Measurements from ENCODE around the gene GSTA1.
"Not testable (repeated sequence)": the region's sequence is repeated elsewhere in the genome, so short reads cannot be mapped to it uniquely, and the experiment has no call there.

The GSTA1 gene

DNA sequence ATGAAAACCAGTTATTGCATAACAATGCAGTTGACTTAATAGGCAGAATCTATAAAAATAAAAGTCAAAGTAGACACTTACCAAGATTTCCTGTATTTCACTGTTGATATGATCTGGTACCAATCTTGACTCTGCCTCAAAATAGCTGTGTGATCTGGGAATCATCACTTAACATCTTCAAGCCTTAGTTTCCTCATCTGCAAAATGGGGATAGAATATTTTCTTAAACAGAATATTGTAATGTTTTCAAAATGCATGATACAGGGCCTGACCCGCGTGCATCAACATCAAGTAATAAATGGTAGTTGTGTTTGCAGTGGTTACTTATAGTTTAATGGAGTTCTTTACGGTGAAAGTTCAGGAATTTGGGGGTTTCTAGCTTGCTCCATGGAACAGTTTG is 10.9 kb upstream of the GSTA1 start:
- intact Hi-C loops (cut with DNase I); DNase-seq: not testable (repeated sequence)

DNA sequence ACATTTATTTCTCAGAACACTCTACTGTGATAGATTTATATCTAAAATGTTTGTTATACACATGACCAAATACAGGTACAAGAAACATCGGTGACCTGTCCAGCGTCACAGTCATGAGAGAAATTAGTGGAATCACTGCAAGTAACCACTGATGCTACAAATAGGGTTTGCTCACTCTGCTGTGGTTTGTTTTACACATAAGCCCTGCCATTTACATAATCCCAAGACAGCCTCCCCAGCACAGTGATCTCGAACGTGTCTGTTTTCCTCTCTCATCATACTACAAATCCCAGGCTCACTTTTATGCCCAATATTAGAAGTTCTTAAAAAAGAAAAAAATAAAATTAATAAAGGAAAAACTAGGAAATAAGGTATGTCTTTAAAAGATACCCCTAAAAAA is 6.2 kb upstream of the GSTA1 start:
- DNase-seq; intact Hi-C loops (cut with DNase I): not testable (repeated sequence)

DNA sequence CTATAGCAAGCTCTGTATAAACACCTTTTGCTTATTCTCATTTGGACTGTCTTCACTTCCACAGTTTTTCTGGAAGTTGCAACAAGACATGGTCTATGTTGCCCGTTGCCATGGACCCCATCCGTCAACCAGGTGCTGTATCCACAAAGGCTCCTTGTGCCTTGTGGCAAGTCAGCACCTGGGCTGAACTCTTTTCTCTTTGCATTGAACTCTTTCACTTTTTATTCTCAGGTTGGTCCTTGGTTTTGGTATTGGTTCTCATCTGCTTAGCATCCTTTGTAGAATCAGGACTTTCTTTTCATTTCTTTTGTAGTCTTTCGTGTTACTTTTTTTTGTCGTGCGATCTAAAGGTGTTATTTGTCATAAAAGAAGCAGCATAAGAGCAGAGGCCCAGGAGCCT is 5.0 kb upstream of the GSTA1 start:
- no peak for DNase-seq
- intact Hi-C loops (cut with DNase I): no loop called here

DNA sequence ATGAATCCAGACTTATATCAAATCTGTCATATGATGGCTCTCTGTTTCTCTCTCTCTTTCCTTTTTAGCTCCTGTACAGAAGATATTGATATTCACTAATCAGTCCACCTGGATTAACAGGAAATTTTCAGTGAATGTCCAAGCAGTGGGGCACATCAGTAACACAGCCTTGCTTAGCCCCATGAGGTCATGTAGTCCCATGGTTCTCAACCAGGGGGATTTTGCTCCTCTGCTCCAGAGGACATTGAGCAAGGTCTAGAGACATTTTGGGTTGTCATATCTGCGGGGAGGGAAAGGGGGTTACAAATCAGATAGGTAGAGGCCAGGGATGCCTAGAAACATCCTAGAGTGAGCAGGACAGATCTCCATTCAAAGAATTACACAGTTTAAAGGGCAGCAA is 810 bp downstream of the GSTA1 start:
- DNase-seq: no peak
- intact Hi-C loops (cut with DNase I): no loop called here

DNA sequence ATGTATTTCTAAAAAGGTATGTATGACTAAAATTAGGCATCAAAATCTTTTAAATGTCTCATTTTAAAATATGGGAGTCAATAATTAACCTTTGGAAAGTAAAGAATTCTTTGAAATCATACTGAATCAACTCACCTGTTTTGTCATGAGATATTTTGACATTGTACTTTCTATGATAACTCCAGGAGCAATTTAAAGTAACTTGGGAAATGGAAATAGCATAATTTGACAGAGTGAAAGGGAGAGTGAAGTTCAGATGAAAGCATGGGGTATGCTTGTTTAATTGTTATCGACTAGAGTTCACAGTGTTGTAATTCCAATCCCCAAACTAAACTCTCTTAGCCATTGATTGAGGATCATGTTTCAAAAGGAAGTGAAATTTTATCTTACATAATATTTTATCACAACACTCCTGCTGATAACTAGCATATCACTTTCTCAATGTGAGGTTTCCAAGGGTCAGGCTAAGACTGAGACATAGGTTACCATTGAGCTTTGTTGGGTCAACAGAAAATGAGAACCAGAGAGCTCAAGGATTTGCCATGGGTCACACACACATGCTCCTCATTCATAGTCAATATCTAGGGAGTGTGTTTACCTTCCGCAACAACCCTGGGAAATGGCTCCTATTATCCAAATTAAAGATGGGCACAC is 2.3 kb downstream of the GSTA1 start:
- intact Hi-C loops (cut with DNase I): no loop called here
- DNase-seq: no peak

DNA sequence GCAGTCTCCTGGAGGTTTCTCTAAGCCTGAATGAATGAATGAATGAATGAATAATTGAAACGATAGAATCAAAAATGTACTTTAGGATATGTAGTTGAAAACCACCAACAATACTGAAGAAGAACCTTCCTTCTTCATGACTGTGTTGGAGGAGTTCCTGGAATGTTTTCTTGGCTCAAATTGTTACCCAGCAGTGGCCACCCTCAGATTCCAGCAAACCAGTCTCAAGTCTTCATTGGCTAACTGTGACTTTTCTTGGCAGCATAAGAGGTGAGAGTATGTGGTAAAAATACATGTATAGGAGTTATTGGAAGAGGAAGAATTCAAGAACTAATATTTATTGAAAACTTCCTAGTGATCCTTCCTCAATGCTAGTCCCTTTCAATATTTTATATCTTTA is 4.3 kb downstream of the GSTA1 start:
- intact Hi-C loops (cut with DNase I); DNase-seq: not testable (repeated sequence)

DNA sequence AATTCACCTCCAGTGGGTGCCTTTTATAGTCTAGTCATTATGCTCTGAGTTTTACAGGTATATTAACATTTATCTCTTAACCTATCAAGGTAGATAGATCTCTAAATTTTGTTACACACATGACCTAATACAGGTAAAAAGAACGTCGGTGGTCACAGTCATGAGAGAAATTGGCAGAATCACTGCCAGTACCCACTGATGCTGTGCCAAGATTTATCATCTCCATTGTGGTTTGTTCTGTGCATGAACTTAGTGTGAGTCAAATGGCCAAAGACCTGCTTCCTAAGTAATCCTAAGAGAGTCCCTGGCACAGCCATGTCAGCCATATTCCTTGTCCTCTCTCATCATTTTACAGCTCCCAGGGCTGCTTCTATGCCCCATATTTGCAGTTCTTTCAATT is 9.2 kb downstream of the GSTA1 start:
- DNase-seq; intact Hi-C loops (cut with DNase I): not testable (repeated sequence)

DNA sequence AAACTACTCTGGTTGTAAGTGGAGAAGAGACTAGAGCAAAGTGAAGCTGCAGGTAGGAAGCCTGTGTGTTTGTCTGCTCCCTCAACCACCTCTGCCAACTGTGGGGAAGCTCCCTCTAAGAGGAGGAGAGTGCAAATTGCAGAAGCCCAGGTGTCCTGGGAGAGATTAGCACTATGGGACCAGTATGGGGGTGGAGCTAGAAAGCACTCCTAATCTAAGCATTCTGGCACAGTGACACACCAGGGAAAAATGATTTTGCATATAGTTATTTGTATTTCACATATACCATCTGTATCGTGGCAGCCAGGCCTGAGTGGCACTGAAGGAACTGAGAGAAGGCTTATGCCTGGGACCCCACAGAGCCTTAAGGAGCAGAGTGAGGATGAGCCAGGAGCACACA is 12.8 kb downstream of the GSTA1 start:
- DNase-seq: no peak
- intact Hi-C loops (cut with DNase I): no loop called here

DNA sequence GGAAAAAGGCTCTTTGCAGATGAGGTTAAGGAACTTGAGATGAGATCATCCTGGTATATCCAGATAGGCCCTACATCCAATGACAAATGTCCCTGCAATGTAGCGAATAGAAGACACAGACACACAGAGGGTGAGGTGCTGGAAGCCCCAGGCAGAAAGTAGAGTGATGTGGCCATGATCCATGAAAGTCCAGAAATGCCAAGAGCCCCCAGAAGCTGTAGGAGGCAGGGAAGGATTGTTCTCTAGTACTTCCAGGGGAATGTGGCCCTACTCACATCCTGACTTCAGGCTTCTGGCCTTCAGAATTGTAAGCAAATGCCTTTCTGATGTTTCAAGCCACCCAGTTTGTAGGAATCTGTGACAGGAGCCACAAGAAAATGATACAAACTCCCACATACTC is 14.0 kb downstream of the GSTA1 start:
- intact Hi-C loops (cut with DNase I): loop anchor here (5.0 kb wide), 1 partner anchor 38 kb away; no protein-coding TSS in a partner anchor
- not testable (repeated sequence) for DNase-seq

DNA sequence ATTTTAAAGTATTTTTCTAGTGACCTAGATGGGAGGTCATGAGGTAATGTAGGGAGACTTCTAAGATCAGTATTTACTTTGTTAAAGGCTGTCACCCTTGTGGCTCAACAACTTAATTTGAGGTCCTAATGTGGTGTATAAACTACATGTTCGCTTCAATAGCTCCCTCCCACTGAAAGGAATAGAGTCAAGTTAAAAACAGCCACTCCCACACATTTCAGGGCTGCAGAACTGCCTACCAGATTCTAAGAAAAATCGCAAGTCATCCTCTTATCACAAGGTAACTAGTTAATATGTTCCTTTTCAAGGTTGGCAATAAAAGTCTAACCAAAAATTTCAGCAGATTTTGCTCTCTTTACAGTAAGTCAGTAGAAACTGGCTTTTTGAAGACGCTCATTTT is 15.1 kb downstream of the GSTA1 start:
- DNase-seq: no peak
- intact Hi-C loops (cut with DNase I): loop anchor here (5.0 kb wide), 1 partner anchor 39 kb away; no protein-coding TSS in a partner anchor

DNA sequence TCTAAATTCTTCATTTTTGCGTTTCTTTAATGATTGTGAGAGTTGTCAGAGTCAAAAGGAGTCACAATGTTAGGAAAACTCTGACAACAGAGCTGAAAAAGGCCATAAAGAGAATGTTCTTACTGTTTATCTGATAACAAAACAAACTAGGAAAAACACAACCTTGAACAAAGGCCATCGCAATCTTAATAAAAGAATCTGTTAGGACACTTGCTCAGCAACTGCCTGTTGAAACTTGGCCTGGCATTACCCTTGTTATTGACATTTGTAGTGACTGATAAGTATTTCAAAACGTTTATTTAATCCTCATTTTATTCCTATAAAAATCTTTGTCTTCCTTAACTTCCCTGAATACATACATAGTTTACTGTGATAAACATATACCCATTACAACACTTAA is 15.7 kb downstream of the GSTA1 start:
- no peak for DNase-seq
- intact Hi-C loops (cut with DNase I): loop anchor here (5.0 kb wide), 1 partner anchor 39 kb away; no protein-coding TSS in a partner anchor

DNA sequence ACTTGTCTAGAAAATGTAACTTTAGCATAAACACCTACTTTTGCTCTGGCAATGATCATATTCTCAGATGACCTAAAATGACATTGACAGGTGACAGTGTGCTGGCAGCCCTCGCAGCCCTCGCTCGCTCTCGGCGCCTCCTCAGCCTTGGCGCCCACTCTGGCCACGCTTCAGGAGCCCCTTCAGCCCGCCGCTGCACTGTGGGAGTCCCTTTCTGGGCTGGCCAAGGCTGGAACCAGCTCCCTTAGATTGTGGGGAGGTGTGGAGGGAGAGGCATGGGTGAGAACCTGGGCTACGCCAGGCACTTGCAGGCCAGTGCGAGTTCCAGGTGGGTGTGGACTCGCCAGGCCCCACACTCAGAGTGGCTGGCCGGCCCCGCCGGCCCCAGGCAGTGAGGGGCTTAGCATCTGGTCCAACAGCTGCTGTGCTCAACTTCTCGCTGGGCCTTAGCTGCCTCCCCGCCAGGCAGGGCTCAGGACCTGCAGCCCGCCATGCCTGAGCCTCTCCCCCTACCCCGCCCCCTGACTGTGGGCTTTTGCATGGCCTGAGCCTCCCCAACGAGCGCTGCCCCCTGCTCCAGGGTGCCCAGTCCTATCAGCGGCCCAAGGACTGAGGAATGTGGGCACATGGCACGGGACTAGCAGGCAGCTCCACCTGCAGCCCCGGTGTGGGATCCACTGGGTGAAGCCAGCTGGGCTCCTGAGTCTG is 17.2 kb downstream of the GSTA1 start:
- DNase-seq: no peak
- intact Hi-C loops (cut with DNase I): loop anchor here (5.0 kb wide), 1 partner anchor 41 kb away; no protein-coding TSS in a partner anchor

DNA sequence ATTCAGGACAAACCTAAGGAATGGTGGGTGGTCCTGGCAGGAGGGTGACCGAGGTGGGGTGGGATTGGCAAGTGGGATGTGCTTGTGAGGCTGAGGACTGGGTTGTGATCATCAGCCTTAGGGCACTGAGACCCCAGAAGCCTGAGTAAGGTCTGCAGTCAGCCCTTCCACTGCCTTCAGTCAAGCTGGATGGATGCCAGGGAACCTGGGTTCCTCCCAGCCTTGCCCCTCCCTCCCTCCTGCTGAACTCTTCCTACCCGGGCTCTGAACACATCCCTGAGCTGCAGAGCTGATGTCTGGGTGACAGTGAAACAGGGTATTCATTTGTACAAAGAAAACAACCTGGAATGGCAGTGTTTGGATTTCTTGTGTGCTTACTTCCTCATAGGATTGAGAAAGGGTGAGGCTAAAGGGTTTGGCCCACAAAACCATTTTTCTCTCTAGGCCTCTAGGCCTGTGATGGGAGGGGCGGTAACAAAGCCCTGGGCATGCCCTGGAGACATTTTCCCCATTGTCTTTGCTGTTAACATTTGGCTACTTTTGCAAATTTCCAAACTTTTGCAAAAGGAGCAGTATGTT is 20.8 kb downstream of the GSTA1 start:
- intact Hi-C loops (cut with DNase I); DNase-seq: not testable (repeated sequence)

DNA sequence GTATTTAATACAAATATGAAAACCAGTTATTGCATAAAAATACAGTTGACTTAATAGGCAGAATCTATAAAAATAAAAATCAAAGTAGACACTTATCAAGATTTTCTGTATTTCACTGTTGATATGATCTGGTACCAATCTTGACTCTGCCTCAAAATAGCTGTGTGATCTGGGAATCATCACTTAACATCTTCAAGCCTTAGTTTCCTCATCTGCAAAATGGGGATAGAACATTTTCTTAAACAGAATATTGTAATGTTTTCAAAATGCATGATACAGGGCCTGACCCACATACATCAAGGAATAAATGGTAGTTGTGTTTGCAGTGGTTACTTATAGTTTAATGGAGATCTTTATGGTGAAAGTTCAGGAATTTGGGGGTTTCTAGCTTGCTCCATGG is 21.4 kb downstream of the GSTA1 start:
- DNase-seq; intact Hi-C loops (cut with DNase I): not testable (repeated sequence)

DNA sequence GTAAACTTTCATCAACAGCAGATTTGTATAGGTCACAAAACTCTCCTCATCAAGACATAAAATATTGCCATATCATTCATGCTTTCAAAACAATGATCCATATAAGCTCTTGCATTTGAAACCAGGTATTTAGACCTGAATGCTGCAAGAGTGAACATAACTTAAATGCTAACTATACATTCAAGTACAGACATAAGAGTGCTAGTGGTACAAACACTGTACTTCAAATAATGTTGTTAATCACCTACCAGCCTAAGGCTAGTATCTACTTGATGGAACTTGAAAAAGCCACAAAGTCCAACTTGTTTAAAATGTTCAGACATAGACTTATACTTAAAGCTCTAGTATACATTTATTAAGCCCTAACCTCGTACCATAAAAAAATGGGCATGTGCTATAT is 24.4 kb downstream of the GSTA1 start:
- DNase-seq: no peak
- intact Hi-C loops (cut with DNase I): no loop called here

DNA sequence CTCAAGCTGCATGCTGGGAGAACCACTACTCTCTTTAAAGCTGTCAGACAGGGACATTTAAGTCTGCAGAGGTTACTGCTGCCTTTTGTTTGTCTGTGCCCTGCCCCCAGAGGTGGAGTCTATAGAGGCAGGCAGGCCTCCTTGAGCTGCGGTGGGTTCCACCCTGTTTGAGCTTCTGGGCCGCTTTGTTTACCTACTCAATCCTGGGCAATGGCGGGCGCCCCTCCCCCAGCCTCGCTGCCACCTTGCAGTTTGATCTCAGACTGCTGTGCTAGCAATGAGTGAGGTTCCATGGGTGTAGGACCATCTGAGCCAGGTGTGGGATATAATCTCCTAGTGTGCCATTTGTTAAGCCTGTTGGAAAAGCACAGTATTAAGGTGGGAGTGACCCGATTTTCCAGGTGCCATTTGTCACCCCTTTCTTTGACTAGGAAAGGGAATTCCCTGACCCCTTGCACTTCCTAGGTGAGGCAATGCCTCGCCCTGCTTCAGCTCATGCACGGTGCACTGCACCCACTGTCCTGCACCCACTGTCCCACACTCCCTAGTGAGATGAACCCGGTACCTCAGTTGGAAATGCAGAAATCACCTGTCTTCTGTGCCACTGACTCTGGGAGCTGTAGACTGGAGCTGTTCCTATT is 26.8 kb downstream of the GSTA1 start:
- intact Hi-C loops (cut with DNase I); DNase-seq: not testable (repeated sequence)

DNA sequence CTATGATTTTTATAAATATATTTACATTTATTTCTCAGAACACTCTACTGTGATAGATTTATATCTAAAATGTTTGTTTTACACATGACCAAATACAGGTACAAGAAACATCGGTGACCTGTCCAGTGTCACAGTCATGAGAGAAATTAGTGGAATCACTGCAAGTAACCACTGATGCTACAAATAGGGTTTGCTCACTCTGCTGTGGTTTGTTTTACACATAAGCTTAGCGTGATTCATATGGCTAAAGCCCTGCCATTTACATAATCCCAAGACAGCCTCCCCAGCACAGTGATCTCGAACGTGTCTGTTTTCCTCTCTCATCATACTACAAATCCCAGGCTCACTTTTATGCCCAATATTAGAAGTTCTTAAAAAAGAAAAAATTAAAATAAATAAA is 34.2 kb downstream of the GSTA1 start:
- DNase-seq; intact Hi-C loops (cut with DNase I): not testable (repeated sequence)

DNA sequence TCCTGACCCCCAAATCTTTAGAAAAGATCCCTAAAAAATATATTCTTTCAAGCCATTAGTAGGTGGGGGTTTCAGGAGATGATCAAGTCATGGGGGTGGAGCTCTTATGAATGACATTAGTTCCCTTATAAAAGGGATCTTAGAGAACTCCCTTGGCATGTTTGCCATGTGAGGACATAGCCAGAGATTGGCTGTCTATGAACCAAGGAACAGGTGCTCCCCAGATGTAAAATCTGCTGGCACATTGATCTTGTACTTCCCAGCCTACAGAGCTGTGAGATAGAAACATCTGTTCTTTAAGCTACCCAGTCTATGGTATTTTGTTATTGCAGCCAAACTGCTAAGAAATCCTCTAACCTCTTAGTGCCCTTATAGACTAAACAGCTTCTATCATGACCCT is 36.0 kb downstream of the GSTA1 start:
- intact Hi-C loops (cut with DNase I); DNase-seq: not testable (repeated sequence)

DNA sequence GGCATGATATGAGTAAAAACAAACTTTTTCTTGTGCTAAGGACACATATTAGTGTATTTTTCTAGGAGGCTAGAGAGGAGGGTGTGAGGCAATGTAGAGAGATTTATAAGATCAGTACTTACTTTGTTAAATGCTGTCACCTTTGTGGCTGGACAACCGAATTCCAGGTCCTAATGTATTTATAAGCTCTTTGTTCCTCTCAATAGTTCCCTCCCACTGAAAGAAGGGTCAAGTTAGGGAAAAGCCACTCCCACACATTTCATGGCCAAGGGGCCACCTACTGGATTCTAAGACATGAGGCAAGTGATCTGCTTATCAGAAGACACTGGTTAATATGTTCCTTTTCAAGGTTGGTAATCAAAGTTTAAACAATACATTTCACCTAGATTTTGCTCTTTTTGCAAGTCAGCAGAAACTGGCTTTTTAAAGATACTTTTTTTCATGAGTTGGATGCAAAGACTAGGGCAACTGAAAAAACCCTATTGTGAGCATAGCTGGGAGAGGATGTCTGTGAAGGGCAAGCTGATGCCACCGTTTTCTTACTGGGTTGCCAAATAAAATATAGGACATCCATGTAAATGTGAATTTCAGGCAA is 40.2 kb downstream of the GSTA1 start, which contains the start of gene GSTA2:
TSS of gene GSTA2 (minus strand) at position 154 of the 595 bp plus-strand sequence. CDS start 5,528 bp downstream, outside the sequence.
- intact Hi-C loops (cut with DNase I): not testable (repeated sequence)

DNA sequence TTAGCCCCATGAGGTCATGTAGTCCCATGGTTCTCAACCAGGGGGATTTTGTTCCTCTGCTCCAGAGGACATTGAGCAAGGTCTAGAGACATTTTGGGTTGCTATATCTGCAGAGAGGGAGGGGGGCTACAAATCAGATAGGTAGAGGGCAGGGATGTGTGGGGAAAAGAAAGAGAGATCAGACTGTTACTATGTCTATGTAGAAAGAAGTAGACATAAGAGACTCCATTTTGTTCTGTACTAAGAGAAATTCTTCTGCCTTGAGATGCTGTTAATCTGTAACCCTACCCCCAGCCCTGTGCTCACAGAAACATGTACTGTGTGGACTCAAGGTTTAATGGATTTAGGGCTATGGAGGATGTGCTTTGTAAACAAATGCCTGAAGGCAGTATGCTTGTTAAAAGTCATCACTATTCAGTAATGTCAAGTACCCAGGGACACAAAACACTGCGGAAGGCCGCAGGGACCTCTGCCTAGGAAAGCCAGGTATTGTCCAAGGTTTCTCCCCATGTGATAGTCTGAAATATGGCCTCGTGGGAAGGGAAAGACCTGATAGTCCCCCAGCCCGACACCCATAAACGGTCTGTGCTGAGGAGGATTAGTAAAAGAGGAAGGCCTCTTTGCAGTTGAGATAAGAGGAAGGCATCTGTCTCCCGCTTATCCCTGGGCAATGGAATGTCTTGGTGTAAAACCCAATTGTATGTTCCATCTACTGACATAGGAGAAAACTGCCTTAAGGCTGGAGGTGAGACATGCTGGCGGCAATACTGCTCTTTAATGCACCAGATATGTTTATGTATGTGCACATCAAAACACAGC is 41.7 kb downstream of the GSTA1 start:
- DNase-seq; intact Hi-C loops (cut with DNase I): not testable (repeated sequence)

More for the DNA sequence above, 40.2 kb downstream of the GSTA1 start, which contains the start of gene GSTA2:
- DNase-seq: not testable (repeated sequence)

All from posterior cingulate gyrus (tissue), 11 donors.